Mucosa of rectum (tissue), 2 donors: ENCODE results near the gene VENTX.

Experiments used
- H3K27ac ChIP-seq, 2 donors: one replicate each; pipeline ENCODE4 v1.7.0; 2013; ENCODE audit warnings: inconsistent platforms in 2 of 2, low read depth in 2 of 2, low read length in 2 of 2
- H3K27me3 ChIP-seq, 2 donors: one replicate each; pipeline ENCODE4 v1.7.0; 2013; ENCODE audit warnings: low read length in 2 of 2; ENCODE audit not compliant: control insufficient read depth in 2 of 2, insufficient read depth in 2 of 2
- H3K36me3 ChIP-seq, 2 donors: one replicate each; pipeline ENCODE4 v1.7.0; 2013; ENCODE audit warnings: low read length in 2 of 2; ENCODE audit not compliant: control insufficient read depth in 2 of 2, insufficient read depth in 2 of 2
- H3K4me1 ChIP-seq, 2 donors: one replicate each; pipeline ENCODE4 v1.7.0; 2013; ENCODE audit warnings: low read length in 2 of 2, mild to moderate bottlenecking in 1 of 2; ENCODE audit not compliant: control insufficient read depth in 2 of 2, insufficient read depth in 2 of 2
- H3K4me3 ChIP-seq, 2 donors: one replicate each; pipeline ENCODE4 v1.7.0; 2013; ENCODE audit warnings: low read length in 2 of 2
- H3K9ac ChIP-seq, 2 donors: one replicate each; pipeline ENCODE4 v1.7.0; 2013; ENCODE audit warnings: low read length in 2 of 2, low read depth in 1 of 2, mild to moderate bottlenecking in 1 of 2
- H3K9me3 ChIP-seq, 2 donors: one replicate each; pipeline ENCODE4 v1.7.0; 2013; ENCODE audit warnings: low read length in 2 of 2; ENCODE audit not compliant: control insufficient read depth in 2 of 2
- donor health status: healthy.
- donor health status: Normal muscosa, but diverticular disease.

VENTX gene

GRCh38 chr10:133237588-133238465 lies at the start of gene VENTX:
TSS of gene VENTX (plus strand) at chr10:133237855. CDS start at chr10:133237915, 60 bp downstream.
- Histone ChIP-seq H3K4me3 (no peak within 1 kb of the TSS), H3K27me3 (peaks cover 11 to 28% of the 10 kb centered on the region in 2 donors), H3K9me3 (no peaks in the 10 kb centered on the region), H3K4me1 (peaks cover 7 to 9% of the 10 kb centered on the region in 2 donors), H3K36me3 (no peaks in the 10 kb centered on the region), H3K27ac (no peak within 1 kb of the TSS), H3K9ac (no peak within 1 kb of the TSS)

- Histone ChIP-seq H3K27ac (no peak overlapping the region), H3K4me3 (no peak overlapping the region), H3K9ac (no peak overlapping the region), H3K36me3 (no peaks in the 10 kb centered on the region), H3K4me1 (no peaks in the 10 kb centered on the region), H3K9me3 (peaks cover 0 to 1% of the 10 kb centered on the region in 2 donors), H3K27me3 (no peaks in the 10 kb centered on the region)
These were observed 49.6 kb upstream of the VENTX start for GRCh38 chr10:133187906-133188681.

GRCh38 chr10:133189256-133189655 lies 48.4 kb upstream of the VENTX start:
- H3K4me3 ChIP-seq = no peak overlapping the region
- no peaks in the 10 kb centered on the region for H3K4me1 ChIP-seq
- H3K9ac ChIP-seq = no peak overlapping the region
- no peaks in the 10 kb centered on the region for H3K27me3 ChIP-seq
- no peaks in the 10 kb centered on the region for H3K36me3 ChIP-seq
- H3K9me3 ChIP-seq = peaks cover 0 to 1% of the 10 kb centered on the region in 2 donors
- H3K27ac ChIP-seq = no peak overlapping the region

- H3K4me3 ChIP-seq = no peak overlapping the region
- H3K36me3 ChIP-seq = no peaks in the 10 kb centered on the region
- no peaks in the 10 kb centered on the region for H3K27me3 ChIP-seq
These were observed 47.9 kb upstream of the VENTX start for GRCh38 chr10:133189726-133190125.

GRCh38 chr10:133190225-133190624 lies 47.4 kb upstream of the VENTX start:
- H3K4me1 ChIP-seq = no peaks in the 10 kb centered on the region
- no peak overlapping the region for H3K9ac ChIP-seq
- peaks cover 0 to 1% of the 10 kb centered on the region in 2 donors for H3K9me3 ChIP-seq
- no peak overlapping the region for H3K27ac ChIP-seq
- H3K4me3 ChIP-seq = no peak overlapping the region
- no peaks in the 10 kb centered on the region for H3K27me3 ChIP-seq
- no peaks in the 10 kb centered on the region for H3K36me3 ChIP-seq

More at GRCh38 chr10:133189726-133190125, 47.9 kb upstream of the VENTX start:
- Histone ChIP-seq H3K9me3 (peaks cover 0 to 1% of the 10 kb centered on the region in 2 donors), H3K9ac (no peak overlapping the region), H3K27ac (no peak overlapping the region), H3K4me1 (no peaks in the 10 kb centered on the region)

GRCh38 chr10:133191651-133192050 lies 46.0 kb upstream of the VENTX start:
- Histone ChIP-seq H3K36me3 (no peaks in the 10 kb centered on the region), H3K4me1 (no peaks in the 10 kb centered on the region), H3K9ac (no peak overlapping the region), H3K27me3 (no peaks in the 10 kb centered on the region), H3K9me3 (peaks cover 0 to 1% of the 10 kb centered on the region in 2 donors), H3K27ac (no peak overlapping the region), H3K4me3 (no peak overlapping the region)

- no peak overlapping the region for H3K27ac ChIP-seq
- H3K9ac ChIP-seq = no peak overlapping the region
- no peaks in the 10 kb centered on the region for H3K4me1 ChIP-seq
- no peak overlapping the region for H3K4me3 ChIP-seq
- no peaks in the 10 kb centered on the region for H3K27me3 ChIP-seq
- H3K9me3 ChIP-seq = peaks cover 0 to 1% of the 10 kb centered on the region in 2 donors
- H3K36me3 ChIP-seq = no peaks in the 10 kb centered on the region
These were observed 43.5 kb upstream of the VENTX start for GRCh38 chr10:133194151-133194550.

GRCh38 chr10:133195096-133195495 lies 42.6 kb upstream of the VENTX start:
- Histone ChIP-seq H3K9me3 (peaks cover 0 to 1% of the 10 kb centered on the region in 2 donors), H3K4me1 (no peaks in the 10 kb centered on the region)

GRCh38 chr10:133195611-133196010 lies 42.0 kb upstream of the VENTX start:
- Histone ChIP-seq H3K4me1 (no peaks in the 10 kb centered on the region), H3K36me3 (no peaks in the 10 kb centered on the region), H3K9me3 (peaks cover 0 to 1% of the 10 kb centered on the region in 2 donors), H3K9ac (no peak overlapping the region), H3K27ac (no peak overlapping the region), H3K4me3 (no peak overlapping the region), H3K27me3 (no peaks in the 10 kb centered on the region)

More at GRCh38 chr10:133195096-133195495, 42.6 kb upstream of the VENTX start:
- Histone ChIP-seq H3K27me3 (no peaks in the 10 kb centered on the region), H3K9ac (no peak overlapping the region), H3K4me3 (no peak overlapping the region), H3K36me3 (no peaks in the 10 kb centered on the region), H3K27ac (no peak overlapping the region)
